K562 (cell line): ENCODE results near the gene GRAMD1B. TPM values are rescaled to one million over a fixed set of nuclear protein-coding genes. Genes with fewer than 3 reads are reported as not detected.

Experiments
- ATAC-seq: fragments of 200-7000 bp; cut with Tn5 transposase; 3 replicates; pipeline ENCODE4 v1.9.1; 2020; ENCODE audit warnings: moderate library complexity
- BruUV-seq: library from RNA; stranded (reverse); fragments of 400-500 nt; replicated peaks from 2 replicates; lab custom pipeline; 2021; lab: Mats Ljungman, UMichigan
- CTCF ChIA-PET: fragments of 300-600 bp; formaldehyde crosslinking; extraction: SDS; loops from one replicate; lab custom pipeline; 2021; ENCODE audit warnings: low intra/inter-chr PET ratio; lab: Yijun Ruan, JAX
- POLR2A ChIA-PET: fragments of 300-600, 350-650 bp; sonication (Branson Sonifier 250); formaldehyde crosslinking; extraction: SDS; loops from one replicate; lab custom pipeline; 2021; ENCODE audit warnings: antibody characterized with exemption, inconsistent platforms; lab: Yijun Ruan, JAX
- DNase-seq, 4 experiments: peaks; one replicate each; pipeline versions ENCODE4 v3.0.0 to v3.0.0-alpha.2; 2011 to 2018; ENCODE audit warnings: low spot score in 3 of 4, mixed read lengths in 3 of 4; ENCODE audit errors: extremely low read depth in 1 of 4
- FAIRE-seq: peaks from 2 replicates; lab custom pipeline; 2011; peaks lifted over from hg19 to GRCh38; lab: Jason Lieb, UNC
- H2AFZ ChIP-seq: 2 replicates; pipeline ENCODE4 v1.6.0; 2011; ENCODE audit warnings: low read depth, low read length, control low read depth, inconsistent platforms
- H3K27ac ChIP-seq: fragments of 200-600 bp; 3 replicates; pipeline ENCODE4 v1.8.0; 2011; ENCODE audit warnings: low read depth, mild to moderate bottlenecking, control low read depth, inconsistent platforms, low read length, moderate library complexity, mixed read lengths; ENCODE audit errors: extremely low read depth
- H3K27me3 ChIP-seq, 2 experiments: fragments of 300-600 bp in 1 of 2; 2 replicates in 1 of 2; 3 replicates in 1 of 2; pipeline versions ENCODE4 v1.6.0 to v1.8.0; 2011; ENCODE audit warnings: inconsistent platforms in 2 of 2, low read length in 2 of 2, mild to moderate bottlenecking in 1 of 2, mixed read lengths in 1 of 2, moderate library complexity in 1 of 2; ENCODE audit not compliant: control insufficient read depth in 2 of 2, insufficient read depth in 2 of 2
- H3K36me3 ChIP-seq: fragments of 300-600 bp; 3 replicates; pipeline ENCODE4 v1.8.0; 2011; ENCODE audit warnings: mild to moderate bottlenecking, low read length, inconsistent platforms; ENCODE audit not compliant: control insufficient read depth, insufficient read depth
- H3K4me1 ChIP-seq, 2 experiments: fragments of 200-600 bp in 1 of 2; replicated peaks in 1 of 2; 2 replicates in 1 of 2; 3 replicates in 1 of 2; pipeline versions ENCODE4 v1.5.1 to v1.8.0; 2011; ENCODE audit warnings: inconsistent platforms in 2 of 2, low read length in 2 of 2, mild to moderate bottlenecking in 1 of 2, mixed read lengths in 1 of 2, moderate library complexity in 1 of 2; ENCODE audit not compliant: control insufficient read depth in 2 of 2, insufficient read depth in 2 of 2
- H3K4me2 ChIP-seq: 2 replicates; pipeline ENCODE4 v1.6.1; 2011; ENCODE audit warnings: low read length, control low read depth, inconsistent platforms, mixed read lengths; ENCODE audit not compliant: insufficient read depth
- H3K4me3 ChIP-seq: fragments of 200-600 bp; sonication (generic), shearing (Covaris generic); 2 replicates; pipeline ENCODE4 v1.5.1; 2016; ENCODE audit warnings: control low read depth, inconsistent platforms
- H3K79me2 ChIP-seq: fragments of 200-600 bp; 3 replicates; pipeline ENCODE4 v1.8.0; 2011; ENCODE audit warnings: low read length, inconsistent platforms; ENCODE audit not compliant: control insufficient read depth, insufficient read depth
- H3K9ac ChIP-seq, 2 experiments: 2 replicates each; pipeline versions ENCODE4 v1.6.0 to v1.6.1; 2011; ENCODE audit warnings: low read depth in 2 of 2, low read length in 2 of 2, control low read depth in 1 of 2, inconsistent platforms in 1 of 2, mild to moderate bottlenecking in 1 of 2, mixed read lengths in 1 of 2; ENCODE audit not compliant: insufficient read depth in 1 of 2
- H3K9me1 ChIP-seq: one replicate; pipeline ENCODE4 v1.6.0; 2011; ENCODE audit warnings: inconsistent platforms, mild to moderate bottlenecking, low read length, moderate library complexity; ENCODE audit not compliant: control insufficient read depth, insufficient read depth
- H3K9me3 ChIP-seq: replicated peaks from 2 replicates; pipeline ENCODE4 v1.5.1; 2011; ENCODE audit warnings: low read depth, low read length, inconsistent platforms; ENCODE audit not compliant: control insufficient read depth, insufficient read depth
- H4K20me1 ChIP-seq: replicated peaks from 2 replicates; pipeline ENCODE4 v1.6.1; 2011; ENCODE audit warnings: low read length, inconsistent platforms, mixed read lengths; ENCODE audit not compliant: control insufficient read depth, insufficient read depth
- CUX1 ChIP-seq: fragments of 200-800 bp; sonication (Bioruptor generic); IDR thresholded peaks from 2 replicates; pipeline ENCODE4 v1.6.1; 2016; ENCODE audit warnings: missing genetic modification characterization, missing compliant biosample characterization
- HNRNPK ChIP-seq: fragments of 200-400 bp; formaldehyde crosslinking; IDR thresholded peaks from one replicate; pipeline ENCODE4 v1.6.1; 2018; ENCODE audit warnings: mild to moderate bottlenecking, low read depth, low read length; ENCODE audit not compliant: poor library complexity, severe bottlenecking
- MECOM ChIP-seq: fragments of 250-450 bp; sonication (Bioruptor Pico); IDR thresholded peaks from 2 replicates; pipeline ENCODE4 v1.8.0; 2022; ENCODE audit warnings: inconsistent platforms
- PHB2 ChIP-seq: fragments of 450-650 bp; IDR thresholded peaks from 2 replicates; pipeline ENCODE4 v1.6.1; 2017; ENCODE audit warnings: low read depth
- SP1 ChIP-seq: sonication (generic); formaldehyde crosslinking; IDR thresholded peaks from 2 replicates; pipeline ENCODE4 v1.8.1; 2022; ENCODE audit warnings: mild to moderate bottlenecking, missing genetic modification reagents
- SREBF2 ChIP-seq: sonication (generic); formaldehyde crosslinking; IDR thresholded peaks from 2 replicates; pipeline ENCODE4 v1.4.0; 2020; ENCODE audit warnings: mild to moderate bottlenecking, missing genetic modification reagents
- ZNF280A ChIP-seq: fragments of 450-650 bp; IDR thresholded peaks from 2 replicates; pipeline ENCODE4 v1.6.1; 2018; ENCODE audit warnings: mild to moderate bottlenecking, low read depth; ENCODE audit not compliant: partially characterized antibody
- WGBS: fragments of 100-300 bp; shearing (Covaris generic); methylation state at CpG from one replicate; pipeline ENCODE4 v1.1.6; 2016; ENCODE audit warnings: low coverage, mixed read lengths; ENCODE audit not compliant: insufficient coverage; ENCODE audit errors: missing lambda C conversion rate; 5-methylcytosine and 5-hydroxymethylcytosine counted together
- in situ Hi-C: fragments of 300-500 bp; cut with MboI; formaldehyde crosslinking; loops from 4 replicates; pipeline ENCODE4 v1.15.0; 2018; ENCODE audit warnings: inconsistent platforms, mixed read lengths
- intact Hi-C: fragments of 100-400 bp; cut with micrococcal nuclease; formaldehyde crosslinking; loops from 2 replicates; pipeline ENCODE4 v1.14.2; 2022
- polyA plus RNA-seq, 8 experiments: library from polyadenylated mRNA; depleted of rRNA in 4 of 8; stranded (reverse) in 5 of 8; unstranded in 3 of 8; fragments of >200 nt; fragmentation: Nextera tagmentation in 2 of 8; fragmentation: Illumina TruSeq in 1 of 8; extraction: Ambion mirVana in 2 of 8; extraction: Trizol in 1 of 8; gene quantifications; 2 replicates each; pipeline versions ENCODE4 v1.2.1 to v1.2.3, GENCODE V29; 2011 to 2014; ENCODE audit warnings: inconsistent platforms in 1 of 8, missing spikeins in 1 of 8
- total RNA-seq, 7 experiments: library from RNA; depleted of rRNA in 6 of 7; stranded (reverse); fragments of >200 nt in 6 of 7; fragmentation: Illumina TruSeq in 2 of 7; extraction: Trizol in 2 of 7; gene quantifications; 2 replicates each; pipeline versions ENCODE4 v1.2.1 to v1.2.3, GENCODE V29; 2011 to 2021; ENCODE audit warnings: low replicate concordance in 1 of 7

The GRAMD1B gene
- total and polyA plus RNA-seq, 9 of the 15 experiments (the other 6 are each of a cell fraction or from before 2014, with no cell fraction given) = 0.31 TPM; not detected in 8

- peaks cover 0 to 9% of the 10 kb centered on the region in 2 experiments; a peak in 2 of 5 replicates for H3K27me3 ChIP-seq
- FAIRE-seq = no peak
- no peaks in the 10 kb centered on the region for H3K9me1 ChIP-seq
- BruUV-seq = no TSS peak
- CTCF ChIA-PET = no interaction called here
- TF ChIP-seq MECOM (CRISPR knock-in tag) = no peak
- TF ChIP-seq, all 486 proteins: peak for 0
- no peaks in the 10 kb centered on the region for H3K36me3 ChIP-seq
- intact Hi-C loops (no loop called here), in situ Hi-C loops (no loop called here)
- H3K79me2 ChIP-seq = no peaks in the 10 kb centered on the region
- H3K27ac ChIP-seq = no peak overlapping the region
- 0% methylated on average over 5 of the region's 5 CpGs for WGBS
- no peak for ATAC-seq
- no peaks in the 10 kb centered on the region; a peak in 1 of 5 replicates for H3K4me1 ChIP-seq
- H3K4me3 ChIP-seq = no peak overlapping the region
- POLR2A ChIA-PET = interaction anchor here (0.7 kb wide), 1 partner anchor 44 kb away, joined by 3 read pairs; no protein-coding TSS in a partner anchor
- DNase-seq = no peak
- no peaks in the 10 kb centered on the region for H3K9me3 ChIP-seq
- H4K20me1 ChIP-seq = 0 out of 2 replicates have a peak, but pooled peaks cover 4% of the 10 kb centered on the region
- H2AFZ ChIP-seq = no peak overlapping the region
- no peak overlapping the region for H3K4me2 ChIP-seq
- H3K9ac ChIP-seq = no peak overlapping the region
Observed at GRCh38 chr11:123451183-123451781, 21.2 kb downstream of the GRAMD1B start.

GRCh38 chr11:123452794-123453193 lies 22.7 kb downstream of the GRAMD1B start:
- intact Hi-C loops = no loop called here
- H3K9me1 ChIP-seq = no peaks in the 10 kb centered on the region
- H3K4me3 ChIP-seq = no peak overlapping the region
- H3K4me1 ChIP-seq = no peaks in the 10 kb centered on the region; a peak in 1 of 5 replicates
- DNase-seq (no peak), FAIRE-seq (no peak), ATAC-seq (no peak)
- no TSS peak for BruUV-seq
- in situ Hi-C loops = no loop called here
- H3K36me3 ChIP-seq = no peaks in the 10 kb centered on the region
- H2AFZ ChIP-seq = no peak overlapping the region
- H3K9me3 ChIP-seq = no peaks in the 10 kb centered on the region
- no peaks in the 10 kb centered on the region for H3K79me2 ChIP-seq
- no peak overlapping the region for H3K27ac ChIP-seq
- H3K9ac ChIP-seq = no peak overlapping the region
- no peak overlapping the region for H3K4me2 ChIP-seq
- H4K20me1 ChIP-seq = 0 out of 2 replicates have a peak, but pooled peaks cover 4% of the 10 kb centered on the region
- POLR2A ChIA-PET = interaction anchor here (1.2 kb wide), 1 partner anchor 13 kb away, joined by 3 read pairs; no protein-coding TSS in a partner anchor
- CTCF ChIA-PET = interaction anchor here (0.7 kb wide), 1 partner anchor 1715 kb away, joined by 3 read pairs; no protein-coding TSS in a partner anchor
- peaks cover 0 to 9% of the 10 kb centered on the region in 2 experiments; a peak in 2 of 5 replicates for H3K27me3 ChIP-seq
- 0% methylated on average over 1 of the region's 1 CpG for WGBS
- TF ChIP-seq SP1 (CRISPR knock-in tag) = no peak
- TF ChIP-seq ZNF280A = no peak
- no peak for TF ChIP-seq HNRNPK
- no peak for TF ChIP-seq SREBF2
- TF ChIP-seq CUX1 (CRISPR knock-in tag) = no peak
- no peak for TF ChIP-seq PHB2
